Embryonic facial prominence (tissue), 1 donor: ENCODE measurements around the gene ZNF518A.
"Not testable (repeated sequence)": the region's sequence is repeated elsewhere in the genome, so short reads cannot be mapped to it uniquely, and the experiment has no call there.

ENCODE experiments used
- DNase-seq: peaks from one replicate; pipeline ENCODE4 v3.0.0-alpha.2; 2016; ENCODE audit errors: extremely low spot score

The ZNF518A gene

DNA sequence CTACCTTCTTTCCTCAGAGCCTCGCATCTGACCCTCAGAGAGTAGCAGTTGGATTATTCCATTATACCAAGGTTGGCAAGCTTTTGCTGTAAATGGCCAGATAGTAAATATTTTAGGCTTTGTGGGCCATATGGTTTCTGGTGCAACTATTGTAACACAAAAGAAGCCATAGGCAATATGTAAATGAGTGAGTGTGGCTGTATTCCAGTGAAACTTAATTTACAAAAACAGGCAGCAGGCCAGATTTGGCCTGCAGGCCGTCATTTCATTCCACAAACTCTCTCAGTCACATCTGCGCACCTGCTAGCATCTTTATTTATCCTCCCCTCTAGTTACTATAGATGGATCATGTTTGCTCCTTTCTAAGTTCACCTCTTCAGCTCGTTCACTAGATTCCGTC, 6.7 kb downstream of the ZNF518A start:
- no peak for DNase-seq

DNA sequence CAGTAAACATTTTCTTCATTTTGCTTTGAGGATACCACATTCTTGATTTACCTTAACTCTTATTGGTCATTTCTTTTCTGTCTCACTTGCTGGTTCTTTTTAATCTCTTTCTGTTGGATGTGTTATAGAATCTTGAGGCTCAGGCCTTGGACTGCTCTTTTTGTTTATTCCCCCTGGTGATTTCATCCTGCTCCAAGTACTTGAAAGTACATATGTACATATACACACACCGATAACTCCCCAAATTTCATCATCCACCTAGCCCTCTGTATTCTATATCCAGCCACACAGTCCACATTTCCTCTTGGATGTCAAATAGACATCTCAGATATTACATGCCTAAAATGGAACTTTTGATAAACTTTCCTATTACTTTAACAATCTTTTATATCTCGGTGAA, 7.5 kb downstream of the ZNF518A start:
- DNase-seq: no peak

DNA sequence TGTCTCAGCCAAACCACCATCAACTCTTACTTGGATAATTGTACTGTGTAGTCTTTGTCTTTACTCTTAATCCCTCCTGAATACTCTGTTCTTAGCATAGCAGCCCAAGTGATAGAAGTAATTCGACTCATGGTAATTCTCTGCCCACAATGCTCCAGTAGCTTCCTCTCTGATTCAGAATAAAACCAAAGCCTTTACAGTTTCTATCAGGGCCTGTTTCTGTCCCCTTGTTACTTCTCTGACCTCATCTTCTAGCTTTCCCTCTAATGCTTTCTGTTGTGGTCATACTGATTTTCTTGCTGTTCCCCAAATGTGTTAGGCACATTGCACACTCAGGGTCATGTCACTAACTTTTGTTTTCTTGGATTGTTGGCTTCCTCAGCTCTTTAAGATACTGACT, 8.0 kb downstream of the ZNF518A start:
- DNase-seq: no peak

DNA sequence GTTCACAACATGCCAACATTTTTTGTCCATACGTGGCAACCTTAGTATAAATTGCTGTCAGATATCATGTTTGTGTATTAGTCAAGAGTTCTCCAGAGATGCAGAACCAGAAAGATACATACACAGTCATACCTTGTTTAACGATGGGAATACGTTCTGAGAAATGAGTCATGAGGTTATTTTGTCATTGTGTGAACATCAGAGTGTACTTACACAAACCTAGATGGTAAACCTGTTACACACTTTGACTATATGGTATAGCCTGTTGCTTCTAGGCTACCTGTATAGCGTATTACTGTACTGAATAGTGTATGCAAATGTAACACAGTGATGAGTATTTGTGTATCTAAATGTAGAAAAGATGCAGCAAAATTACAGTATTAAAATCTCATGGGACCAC, 22.3 kb downstream of the ZNF518A start:
- DNase-seq: no peak

DNA sequence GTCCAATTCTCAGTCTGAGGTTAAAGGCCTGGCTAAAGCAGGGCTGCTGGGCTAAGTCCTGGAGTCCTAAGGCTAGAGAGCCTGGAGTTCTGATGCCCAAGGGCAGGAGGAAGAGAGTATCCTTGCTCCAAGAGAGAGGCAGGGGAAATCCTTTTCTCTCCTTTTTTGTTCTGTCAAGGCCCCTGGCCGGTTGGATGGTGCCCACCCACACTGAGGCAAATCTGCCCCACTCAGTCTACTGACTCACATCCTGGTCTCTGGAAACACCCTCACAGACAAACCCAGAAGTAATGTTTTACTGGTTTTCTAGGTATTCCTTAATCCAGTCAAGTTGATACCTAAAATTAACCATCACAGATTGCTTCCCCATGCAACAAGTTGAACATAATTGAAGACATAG, 23.0 kb downstream of the ZNF518A start:
- DNase-seq: no peak

DNA sequence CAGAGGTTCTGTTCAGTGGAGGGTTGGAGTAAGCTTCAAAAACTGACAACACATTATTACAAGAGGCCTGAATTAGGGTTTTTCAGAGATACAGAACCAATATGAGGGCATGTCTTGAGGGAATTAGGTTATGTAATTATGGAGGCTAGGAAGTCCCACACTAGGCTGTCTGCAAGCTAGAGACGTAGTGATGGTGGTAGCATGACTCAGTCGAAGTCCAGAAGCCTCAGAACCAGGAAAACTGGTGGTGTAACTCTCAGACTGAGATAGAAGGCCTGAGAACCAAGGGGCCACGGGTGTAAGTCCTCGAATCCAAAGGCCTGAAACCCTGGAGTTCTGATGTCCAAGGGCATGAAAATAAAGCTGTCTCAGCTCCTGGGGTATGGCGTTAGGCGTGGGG, 35.6 kb downstream of the ZNF518A start:
- no peak for DNase-seq

DNA sequence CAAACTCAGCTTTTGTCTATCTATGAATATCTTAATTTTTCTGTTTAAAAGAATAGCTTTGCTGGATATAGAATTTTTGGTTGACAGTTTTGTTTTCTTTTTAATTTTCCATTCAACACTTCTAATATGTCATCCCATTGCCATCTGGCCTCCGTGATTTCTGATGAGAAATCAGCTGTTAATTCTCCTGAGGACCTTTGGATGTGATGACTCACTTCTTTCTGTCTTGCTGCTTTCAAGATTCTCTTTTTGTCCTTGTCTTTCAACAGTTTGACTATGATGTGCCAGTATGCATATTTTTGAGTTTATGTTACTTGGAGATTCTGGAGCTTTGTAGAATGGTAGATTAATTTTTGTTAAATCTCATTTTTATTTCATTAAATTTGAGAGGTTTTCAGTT, 38.4 kb downstream of the ZNF518A start:
- no peak for DNase-seq

DNA sequence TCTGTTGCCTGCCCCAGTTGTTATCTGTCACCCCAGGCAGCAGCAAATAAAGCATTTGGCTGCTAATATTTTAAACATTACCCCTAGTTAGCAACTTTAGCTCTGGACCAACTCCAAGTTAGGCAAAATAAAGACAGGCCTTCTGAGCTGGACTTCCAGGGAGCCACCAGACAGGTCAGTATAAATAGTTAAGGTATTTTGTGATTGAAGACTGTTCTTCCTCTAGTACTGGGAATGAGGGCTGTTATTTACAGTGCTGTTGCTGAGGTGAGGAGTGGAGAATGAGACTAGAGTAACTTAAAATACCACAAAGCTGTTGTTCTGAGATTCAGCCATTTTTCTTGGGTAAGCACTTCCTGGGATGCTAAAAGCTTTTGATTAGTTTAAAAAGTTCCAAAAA, 40.1 kb downstream of the ZNF518A start:
- DNase-seq: no peak

DNA sequence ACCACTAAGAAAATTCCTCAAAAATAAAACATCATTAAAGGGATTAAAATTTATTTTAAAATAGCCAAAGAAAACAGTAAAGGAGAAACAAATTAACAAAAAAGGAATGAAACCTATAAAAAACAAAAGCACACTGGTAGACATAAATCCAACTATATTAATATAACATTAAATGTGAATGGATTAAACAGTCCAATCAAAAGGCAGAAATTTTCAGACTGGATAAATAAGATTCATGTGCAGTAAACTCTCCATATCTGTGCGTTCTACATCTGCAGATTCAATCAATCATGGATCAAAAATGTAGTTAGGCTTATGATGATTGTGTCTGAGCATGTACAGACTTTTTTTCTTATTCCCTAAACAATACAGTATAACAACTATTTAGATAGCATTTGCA, 42.6 kb downstream of the ZNF518A start:
- no peak for DNase-seq

DNA sequence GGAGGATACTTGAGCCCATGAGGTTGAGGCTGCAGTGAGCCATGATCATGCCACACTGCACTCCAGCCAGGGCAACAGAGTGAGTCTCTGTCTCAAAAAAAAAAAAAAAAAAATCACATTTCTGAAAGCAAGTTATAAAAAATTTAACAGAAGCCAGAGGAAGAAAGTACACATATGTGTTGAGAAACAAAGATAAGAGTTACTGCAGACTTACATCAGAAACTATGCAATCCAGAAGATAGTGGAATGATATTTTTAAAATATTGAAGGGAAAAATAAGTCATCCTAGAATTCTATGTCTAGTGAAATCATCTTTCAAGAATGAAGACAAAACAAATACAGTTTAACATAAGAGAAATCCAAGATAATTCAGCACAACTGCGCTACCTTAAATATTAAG, 46.9 kb downstream of the ZNF518A start:
- no peak for DNase-seq

DNA sequence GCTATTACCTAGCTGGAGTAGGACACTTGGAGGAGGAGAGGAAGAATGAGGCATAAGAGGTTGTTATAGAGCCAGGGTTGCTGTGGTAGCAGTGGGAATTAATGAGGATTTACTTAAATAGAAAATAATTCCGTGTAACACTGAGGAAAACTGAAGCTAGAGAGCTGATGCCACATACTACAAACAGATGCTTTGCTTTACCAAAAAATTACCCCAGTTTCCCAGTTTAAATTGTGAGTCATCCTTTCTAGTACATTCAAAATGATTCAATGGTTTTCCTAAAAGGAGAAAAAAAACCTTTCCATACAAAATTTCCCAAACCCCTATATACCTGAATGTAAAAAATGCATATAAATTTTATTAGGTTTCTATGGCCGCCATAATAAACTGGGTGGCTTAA, 58.3 kb downstream of the ZNF518A start:
- DNase-seq: no peak

DNA sequence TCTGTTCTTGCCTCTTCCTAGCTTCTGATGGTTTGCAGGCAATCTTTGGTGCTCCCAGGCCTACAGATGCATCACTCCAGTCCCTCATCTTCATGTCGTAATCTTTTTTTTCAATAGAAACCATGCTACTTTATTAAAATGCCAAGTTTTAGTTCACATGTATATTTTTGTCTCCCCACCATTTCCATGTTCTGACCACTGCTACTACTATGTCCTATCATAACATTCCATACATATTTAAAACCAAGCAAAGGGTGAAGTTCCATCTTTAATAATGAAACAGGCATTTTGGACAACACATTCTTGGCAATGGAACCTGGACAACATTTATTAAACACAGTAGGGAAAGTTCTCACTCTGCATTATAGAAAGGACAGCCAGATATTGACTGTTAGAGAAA, 58.8 kb downstream of the ZNF518A start:
- DNase-seq: no peak

DNA sequence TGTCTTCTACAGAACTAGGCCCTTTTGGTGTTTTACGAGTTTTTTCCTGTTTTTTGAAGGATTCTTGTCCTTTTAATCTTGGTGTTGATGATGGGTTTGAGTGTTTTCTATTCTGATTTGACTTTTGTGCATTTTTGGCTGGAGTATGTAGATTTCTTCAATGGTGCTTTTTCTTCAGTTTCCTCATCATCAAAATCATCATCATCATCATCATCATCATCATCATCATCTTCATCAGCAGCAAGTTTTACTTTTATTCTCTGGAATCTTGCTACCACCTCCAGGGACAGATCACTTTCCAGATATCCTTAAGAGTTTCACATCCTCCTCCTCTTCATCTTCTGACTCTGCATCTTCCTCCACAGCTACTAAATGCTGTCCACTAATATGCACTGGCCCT, 59.4 kb downstream of the ZNF518A start:
- not testable (repeated sequence) for DNase-seq

DNA sequence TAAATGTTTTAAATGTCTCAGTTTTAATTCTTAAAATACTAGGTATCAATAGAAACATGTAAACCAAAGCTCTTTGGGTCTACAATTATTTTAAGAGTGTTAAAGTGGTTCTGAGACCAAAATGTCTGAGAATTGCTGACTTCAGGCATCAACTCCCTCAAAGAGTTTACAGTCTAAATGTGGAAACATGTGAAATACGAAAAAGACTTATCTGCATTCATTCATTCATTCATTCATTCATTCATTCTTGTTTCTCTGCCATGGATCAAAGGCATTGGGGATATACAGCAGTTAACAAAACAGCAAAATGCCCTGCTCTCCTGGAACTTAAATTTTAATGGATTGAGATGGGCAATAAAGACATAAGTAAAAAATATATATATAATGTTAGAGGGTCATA, 71.4 kb downstream of the ZNF518A start:
- DNase-seq: no peak

DNA sequence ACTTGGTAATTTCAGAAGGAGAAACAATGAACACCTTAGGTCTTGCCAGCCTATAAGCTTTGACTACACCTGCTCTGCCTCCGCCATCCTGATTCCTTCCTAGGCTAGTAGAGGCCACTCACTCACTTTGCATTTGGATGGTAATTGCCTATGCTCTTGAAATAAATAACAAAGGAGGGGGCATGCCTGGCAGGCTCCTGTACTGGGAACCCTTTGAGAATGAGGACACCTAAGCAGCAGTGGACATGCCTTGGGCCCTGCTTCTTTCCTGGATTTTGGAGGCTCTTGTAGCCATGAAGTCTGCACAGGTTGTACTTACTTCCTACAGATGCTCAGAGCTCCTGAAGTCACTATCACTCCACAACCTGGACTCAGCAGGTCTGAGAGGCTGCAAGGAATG, 75.5 kb downstream of the ZNF518A start:
- no peak for DNase-seq

DNA sequence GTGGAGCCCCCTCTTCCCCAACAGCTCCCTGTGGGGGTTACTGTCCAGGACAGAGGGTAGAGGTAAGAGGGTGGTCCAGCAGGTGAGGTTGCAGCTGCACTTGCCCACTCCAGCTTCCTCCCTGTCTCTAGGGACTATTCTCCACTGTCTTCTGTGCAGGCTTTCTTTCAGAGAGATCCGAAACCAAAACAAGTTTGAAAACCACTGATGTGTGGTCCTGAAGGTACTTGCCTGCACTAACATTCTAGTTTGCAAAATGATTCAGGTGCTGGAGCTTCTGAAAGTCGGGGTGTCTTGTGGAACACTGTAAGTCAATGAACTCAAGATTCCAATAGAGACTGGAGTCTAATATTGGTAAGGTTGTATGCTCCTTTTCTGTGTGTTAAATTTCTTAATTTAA, 78.2 kb downstream of the ZNF518A start:
- DNase-seq: no peak

DNA sequence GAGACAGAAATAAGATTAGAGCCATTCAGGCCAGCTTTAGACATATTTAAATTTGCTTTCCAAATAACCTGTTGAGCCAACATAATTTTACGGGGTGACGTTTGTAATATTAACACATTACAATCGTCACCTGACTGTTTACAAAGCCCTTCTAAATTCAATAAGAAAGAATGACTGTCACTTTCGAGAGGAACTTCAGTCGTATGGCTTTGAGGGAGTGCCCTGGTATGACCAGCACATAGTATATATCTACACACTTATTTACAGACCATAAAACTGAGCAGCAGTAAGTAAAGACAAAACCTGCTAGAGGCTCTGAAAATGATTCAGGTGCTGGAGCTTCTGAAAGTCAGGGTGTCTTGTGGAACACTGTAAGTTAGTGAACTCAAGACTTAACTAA, 78.8 kb downstream of the ZNF518A start:
- no peak for DNase-seq

DNA sequence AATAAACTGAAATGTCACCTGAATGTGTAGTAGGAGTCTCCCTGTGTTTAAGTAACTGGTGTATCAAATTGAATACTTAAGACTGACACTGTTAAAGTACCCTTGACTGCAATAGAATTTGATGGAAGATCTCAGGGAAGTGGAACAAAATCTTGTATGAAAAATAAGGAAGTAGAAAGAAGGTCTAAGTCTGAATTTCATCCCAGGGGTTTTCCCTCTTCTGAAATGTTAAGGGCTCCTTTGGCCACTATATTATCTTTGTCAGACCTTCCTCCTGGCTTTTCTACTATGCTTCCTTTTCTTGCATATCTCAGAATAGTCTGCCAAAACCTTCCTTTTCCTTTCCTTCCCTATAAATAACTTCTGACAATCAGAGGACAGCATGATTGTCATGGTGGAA, 81.7 kb downstream of the ZNF518A start:
- no peak for DNase-seq

DNA sequence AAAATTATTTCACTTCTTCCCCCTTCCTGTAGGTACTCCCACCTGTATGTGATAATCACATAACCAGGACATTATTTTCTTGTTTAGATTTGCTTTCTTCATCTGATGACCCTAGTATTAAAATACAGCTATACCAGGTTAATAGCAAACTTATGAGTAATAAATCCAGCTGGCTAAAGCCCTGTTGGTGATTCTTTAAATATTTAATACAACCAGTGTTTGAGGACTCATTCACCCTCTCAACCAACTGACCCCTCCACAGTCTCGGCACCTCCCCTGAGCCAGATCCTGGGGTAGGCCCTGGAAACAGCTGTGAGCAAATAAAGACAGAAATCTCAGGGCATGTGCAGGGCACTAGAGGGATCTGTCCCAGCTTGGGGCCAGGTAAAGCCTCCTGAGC, 82.8 kb downstream of the ZNF518A start:
- DNase-seq: no peak
